Fibroblast of the aortic adventitia (primary cell): ENCODE measurements around the gene HAVCR2. TPM values are rescaled to one million over a fixed set of nuclear protein-coding genes. Genes with fewer than 3 reads are reported as not detected.
"Not testable (repeated sequence)": the region's sequence is repeated elsewhere in the genome, so short reads cannot be mapped to it uniquely, and the experiment has no call there.

Experiments used
- DNase-seq: peaks from one replicate; pipeline ENCODE4 v3.0.0-alpha.2; 2010; ENCODE audit warnings: low read depth
- H3K4me3 ChIP-seq: 2 replicates; pipeline ENCODE4 v1.5.1; 2011; ENCODE audit warnings: low read depth, mild to moderate bottlenecking, control low read depth, low read length, moderate library complexity
- total RNA-seq: library from RNA; depleted of rRNA; stranded (reverse); fragments of >200 nt; gene quantifications from 2 replicates; pipeline ENCODE4 v1.2.3, GENCODE V29; 2012; ENCODE audit warnings: low replicate concordance
- TF ChIP-seq, protein P1 (sequence below): IDR thresholded peaks from 2 replicates; pipeline ENCODE4 v1.5.1; 2011; ENCODE audit warnings: mild to moderate bottlenecking, low read length, control low read depth, inconsistent platforms; ENCODE audit not compliant: insufficient read depth

HAVCR2 gene
- total RNA-seq, 1 donor, result 0.36 TPM

- TF ChIP-seq, protein P1, sequence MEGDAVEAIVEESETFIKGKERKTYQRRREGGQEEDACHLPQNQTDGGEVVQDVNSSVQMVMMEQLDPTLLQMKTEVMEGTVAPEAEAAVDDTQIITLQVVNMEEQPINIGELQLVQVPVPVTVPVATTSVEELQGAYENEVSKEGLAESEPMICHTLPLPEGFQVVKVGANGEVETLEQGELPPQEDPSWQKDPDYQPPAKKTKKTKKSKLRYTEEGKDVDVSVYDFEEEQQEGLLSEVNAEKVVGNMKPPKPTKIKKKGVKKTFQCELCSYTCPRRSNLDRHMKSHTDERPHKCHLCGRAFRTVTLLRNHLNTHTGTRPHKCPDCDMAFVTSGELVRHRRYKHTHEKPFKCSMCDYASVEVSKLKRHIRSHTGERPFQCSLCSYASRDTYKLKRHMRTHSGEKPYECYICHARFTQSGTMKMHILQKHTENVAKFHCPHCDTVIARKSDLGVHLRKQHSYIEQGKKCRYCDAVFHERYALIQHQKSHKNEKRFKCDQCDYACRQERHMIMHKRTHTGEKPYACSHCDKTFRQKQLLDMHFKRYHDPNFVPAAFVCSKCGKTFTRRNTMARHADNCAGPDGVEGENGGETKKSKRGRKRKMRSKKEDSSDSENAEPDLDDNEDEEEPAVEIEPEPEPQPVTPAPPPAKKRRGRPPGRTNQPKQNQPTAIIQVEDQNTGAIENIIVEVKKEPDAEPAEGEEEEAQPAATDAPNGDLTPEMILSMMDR, result no peak
- no peak for DNase-seq
- no peak overlapping the region for H3K4me3 ChIP-seq
These were observed 49.0 kb downstream of the HAVCR2 start for GRCh38 chr5:157059891-157060290.

DNA sequence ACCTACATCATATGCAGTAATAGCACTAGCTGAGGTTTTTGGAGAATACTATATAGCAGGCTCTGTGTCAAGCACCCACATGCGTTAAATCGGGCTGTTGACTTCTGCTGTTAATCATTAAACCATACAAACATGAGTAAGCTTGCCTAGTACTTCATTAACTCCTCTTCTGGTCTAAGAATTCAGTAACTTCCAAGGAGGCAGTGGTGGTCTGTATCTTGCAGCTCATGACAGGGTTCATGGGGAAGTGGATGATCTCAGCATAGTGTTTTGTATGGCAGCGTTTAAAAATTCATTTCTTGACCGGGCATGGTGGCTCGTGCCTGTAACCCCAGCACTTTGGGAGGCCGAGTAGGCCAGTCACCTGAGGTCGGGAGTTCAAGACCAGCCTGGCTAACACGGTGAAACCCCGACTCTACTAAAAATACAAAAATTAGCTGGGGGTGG, 49.7 kb downstream of the HAVCR2 start, which contains the start of gene HAVCR1:
HAVCR1 (minus strand) TSS at position 24 of the 447 bp plus-strand sequence. CDS start 1,173 bp downstream, outside the sequence.
- TF ChIP-seq, protein P1, result no peak
- H3K4me3 ChIP-seq, result no peak within 1 kb of the TSS
- DNase-seq, result no peak

DNA sequence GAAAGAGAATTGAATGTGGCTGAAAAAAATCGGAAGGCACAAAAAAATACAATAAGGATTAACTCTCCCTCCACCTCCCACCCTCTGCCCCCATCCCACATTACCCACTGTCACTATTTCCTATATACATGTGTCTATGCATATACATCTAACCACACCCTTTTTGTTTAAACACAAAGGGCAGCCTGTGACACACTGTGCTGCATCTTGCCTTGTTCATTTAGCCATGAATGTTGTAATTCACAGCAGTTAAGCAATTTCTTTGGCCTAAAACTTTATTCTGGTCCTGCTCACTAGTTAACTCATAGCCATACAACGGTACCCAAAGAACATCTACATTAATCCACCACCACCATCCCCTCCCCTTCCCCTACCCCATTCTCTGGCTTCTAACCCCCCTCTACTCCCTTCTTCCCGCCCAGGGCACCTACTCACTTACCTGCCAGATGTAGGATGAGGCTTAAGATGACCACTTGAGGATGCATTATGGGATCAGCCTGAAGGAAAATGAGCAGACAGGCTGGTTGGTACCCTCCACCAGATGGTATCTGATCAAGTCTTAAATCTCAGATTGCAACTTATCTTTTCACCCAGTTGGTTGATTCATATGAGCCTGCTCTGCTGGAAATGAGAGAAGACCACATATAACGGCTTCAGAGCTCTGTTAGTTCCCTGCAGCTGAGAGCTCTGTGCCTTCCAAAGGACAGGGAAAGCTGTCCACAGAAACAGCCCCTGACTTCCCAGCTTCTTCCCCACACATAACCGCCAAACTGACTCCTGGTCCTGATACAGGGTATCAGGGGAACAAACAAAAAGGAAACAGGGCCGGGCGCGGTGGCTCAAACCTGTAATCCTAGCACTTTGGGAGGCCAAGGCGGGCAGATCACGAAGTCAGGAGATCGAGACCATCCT, 51.1 kb downstream of the HAVCR2 start:
- DNase-seq, result no peak
- no peak overlapping the region for H3K4me3 ChIP-seq
- TF ChIP-seq, protein P1, result no peak

GRCh38 chr5:157056848-157057247, 52.0 kb downstream of the HAVCR2 start:
- not testable (repeated sequence) for DNase-seq, H3K4me3 ChIP-seq

DNA sequence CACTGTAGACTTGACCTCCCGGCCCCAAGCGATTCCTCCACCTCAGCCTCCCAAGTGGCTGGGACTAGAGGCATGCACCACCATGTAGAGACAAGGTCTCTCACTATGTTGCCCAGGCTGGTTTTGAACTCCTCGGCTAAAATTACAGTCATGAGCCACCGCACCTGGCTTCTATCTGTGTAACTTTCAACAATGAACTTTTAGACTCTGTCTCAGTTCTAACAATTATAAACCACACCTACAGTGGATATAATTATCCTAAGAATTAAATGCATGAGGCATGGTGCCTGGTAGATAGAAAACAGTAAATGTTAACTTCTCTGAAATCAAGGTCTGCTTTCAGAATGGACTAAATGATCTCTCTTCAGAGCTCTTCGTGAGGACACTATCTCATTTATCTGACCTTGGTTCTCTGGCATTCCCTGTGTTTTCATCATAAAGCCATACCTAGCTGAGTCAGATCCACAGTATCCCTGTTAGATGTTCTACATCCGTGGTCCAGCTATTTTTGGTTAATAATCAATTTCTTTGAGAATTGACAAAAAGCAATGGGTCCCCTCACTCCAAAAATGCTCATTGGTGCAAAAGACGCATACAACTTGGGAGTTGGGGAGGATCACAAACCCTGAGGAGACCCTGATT, 57.1 kb downstream of the HAVCR2 start:
- no peak overlapping the region for H3K4me3 ChIP-seq
- DNase-seq, result no peak
- TF ChIP-seq, protein P1, result no peak

DNA sequence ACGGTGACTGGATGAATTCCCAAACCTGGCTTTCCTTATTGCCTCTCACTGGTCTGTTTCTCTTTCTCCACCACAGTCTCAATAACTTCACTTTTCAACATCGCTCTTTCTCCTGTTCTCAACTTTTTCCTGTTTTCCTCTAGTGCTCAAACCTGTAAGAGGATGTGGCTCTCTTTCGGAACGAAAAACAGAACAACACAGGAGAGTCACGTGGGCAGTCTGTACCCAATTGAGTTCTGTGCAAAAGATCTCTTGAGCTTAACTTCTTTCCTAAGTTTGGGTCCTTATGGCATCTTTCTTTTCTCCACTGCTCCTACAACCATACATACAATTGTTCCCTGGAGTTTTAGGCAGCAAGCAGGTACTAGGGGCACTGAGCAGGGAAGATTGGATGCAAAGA, 58.8 kb downstream of the HAVCR2 start:
- TF ChIP-seq, protein P1, result no peak
- H3K4me3 ChIP-seq, result no peak overlapping the region
- no peak for DNase-seq

- TF ChIP-seq, protein P1, result no peak
- H3K4me3 ChIP-seq, result no peak overlapping the region
- DNase-seq, result no peak
These were observed 59.2 kb downstream of the HAVCR2 start for GRCh38 chr5:157049605-157050004.
